Measurements from ENCODE around the gene DRAM1.
"Not testable (repeated sequence)": the region's sequence is repeated elsewhere in the genome, so short reads cannot be mapped to it uniquely, and the experiment has no call there.

Gene DRAM1

GRCh38 chr12:101878243-101878821 is 952 bp downstream of the DRAM1 start:
- no peak for TF ChIP-seq CTCF (IDR thresholded peaks at IDR 0.05; ENCODE audit: extremely low read depth, missing control alignments)
- DNase-seq (ENCODE audit: low spot score) = peak; percentile 32

- no peak for TF ChIP-seq CTCF (IDR thresholded peaks at IDR 0.05; ENCODE audit: extremely low read depth, missing control alignments)
- DNase-seq (ENCODE audit: low spot score) = no peak
Measured at GRCh38 chr12:101880769-101881168, 3.4 kb downstream of the DRAM1 start.

- DNase-seq (ENCODE audit: low spot score) = no peak
- TF ChIP-seq CTCF (IDR thresholded peaks at IDR 0.05; ENCODE audit: extremely low read depth, missing control alignments) = no peak
Measured at GRCh38 chr12:101881228-101881627, 3.8 kb downstream of the DRAM1 start.

- DNase-seq (ENCODE audit: low spot score) = no peak
- TF ChIP-seq CTCF (IDR thresholded peaks at IDR 0.05; ENCODE audit: extremely low read depth, missing control alignments) = no peak
Measured at GRCh38 chr12:101884174-101884573, 6.8 kb downstream of the DRAM1 start.

- not testable (repeated sequence) for DNase-seq (ENCODE audit: low spot score)
Measured at GRCh38 chr12:101884781-101885340, 7.5 kb downstream of the DRAM1 start.

GRCh38 chr12:101885912-101886561 is 8.7 kb downstream of the DRAM1 start:
- TF ChIP-seq CTCF (IDR thresholded peaks at IDR 0.05; ENCODE audit: extremely low read depth, missing control alignments) = no peak
- DNase-seq (ENCODE audit: low spot score) = no peak

GRCh38 chr12:101889211-101889752 is 11.9 kb downstream of the DRAM1 start:
- no peak for DNase-seq (ENCODE audit: low spot score)
- no peak for TF ChIP-seq CTCF (IDR thresholded peaks at IDR 0.05; ENCODE audit: extremely low read depth, missing control alignments)

Data from GM20000 (cell line).